Erythroblast (primary cell): ENCODE data around the gene CST3.
"Not testable (repeated sequence)": the region's sequence is repeated elsewhere in the genome, so short reads cannot be mapped to it uniquely, and the experiment has no call there.

Source experiments
- GATA1 ChIP-seq: IDR thresholded peaks from 2 replicates; pipeline ENCODE4 v1.6.1; 2011; ENCODE audit warnings: low read depth, mild to moderate bottlenecking, control low read depth, low read length, moderate library complexity
- POLR2A ChIP-seq: IDR thresholded peaks from 2 replicates; pipeline ENCODE4 v1.6.1; 2011; ENCODE audit warnings: mild to moderate bottlenecking, low read length

- not testable (repeated sequence) for TF ChIP-seq POLR2A, GATA1
These were observed 15.4 kb downstream of the CST3 start for GRCh38 chr20:23622401-23622800.
